HEK293 (cell line): ENCODE data around the gene ZRANB1.

Experiments
- PRDM6 ChIP-seq: fragments of 450-650 bp; formaldehyde crosslinking; IDR thresholded peaks from 2 replicates; pipeline ENCODE4 v1.5.1; 2017; ENCODE audit warnings: missing biosample characterization, missing genetic modification characterization
- ZNF175 ChIP-seq: fragments of 450-650 bp; formaldehyde crosslinking; IDR thresholded peaks from 2 replicates; pipeline ENCODE4 v1.5.1; 2016; ENCODE audit warnings: missing biosample characterization, missing genetic modification characterization
- ZNF423 ChIP-seq: fragments of 450-650 bp; formaldehyde crosslinking; IDR thresholded peaks from 2 replicates; pipeline ENCODE4 v1.5.1; 2016; ENCODE audit warnings: missing biosample characterization, missing genetic modification characterization
- ZNF510 ChIP-seq: fragments of 450-650 bp; formaldehyde crosslinking; IDR thresholded peaks from 2 replicates; pipeline ENCODE4 v1.5.1; 2018; ENCODE audit warnings: mild to moderate bottlenecking, missing genetic modification characterization, missing biosample characterization; ENCODE audit not compliant: insufficient replicate concordance

- TF ChIP-seq ZNF423 (tag by site-specific recombination) (no peak), PRDM6 (tag by site-specific recombination) (no peak), ZNF175 (tag by site-specific recombination) (no peak), ZNF510 (tag by site-specific recombination) (no peak)
These were observed 72.3 kb downstream of the ZRANB1 start for GRCh38 chr10:125014086-125014830.
